OCI-LY3 (cell line): Measurements from ENCODE around the gene TRIM67.
"Not testable (repeated sequence)": the region's sequence is repeated elsewhere in the genome, so short reads cannot be mapped to it uniquely, and the experiment has no call there.

Source experiments
- H2AFZ ChIP-seq: fragments of 200-600, 300-600 bp; shearing (Covaris generic); 2 replicates; pipeline ENCODE4 v1.6.0; 2014; ENCODE audit warnings: antibody characterized with exemption, low read depth, low read length
- H3K27ac ChIP-seq: fragments of 200-600, 300-600 bp; sonication (generic); 2 replicates; pipeline ENCODE4 v1.5.1; 2014; ENCODE audit warnings: mild to moderate bottlenecking, low read length, moderate library complexity, mixed read lengths
- H3K27me3 ChIP-seq: fragments of 200-600, 300-600 bp; sonication (generic); 2 replicates; pipeline ENCODE4 v1.6.1; 2014; ENCODE audit warnings: low read depth, low read length, mixed read lengths
- H3K36me3 ChIP-seq: fragments of 200-600, 300-600 bp; sonication (generic); replicated peaks from 2 replicates; pipeline ENCODE3; 2014; ENCODE audit warnings: low read depth, low read length, mixed read lengths
- H3K4me1 ChIP-seq: fragments of 300-600, 200-600 bp; sonication (generic); 2 replicates; pipeline ENCODE4 v1.6.1; 2014; ENCODE audit warnings: low read length, mixed read lengths
- H3K4me2 ChIP-seq: fragments of 200-600, 300-600 bp; sonication (generic); 2 replicates; pipeline ENCODE4 v1.6.1; 2014; ENCODE audit warnings: low read length, mixed read lengths
- H3K4me3 ChIP-seq: fragments of 300-600, 200-600 bp; sonication (generic); 2 replicates; pipeline ENCODE4 v1.5.1; 2014; ENCODE audit warnings: antibody characterized with exemption, mild to moderate bottlenecking, low read length, moderate library complexity
- H3K79me2 ChIP-seq: fragments of 300-600, 200-600 bp; shearing (Covaris generic); 2 replicates; pipeline ENCODE4 v1.6.1; 2014; ENCODE audit warnings: mild to moderate bottlenecking, low read length, mixed read lengths
- H3K9ac ChIP-seq: fragments of 300-600, 200-600 bp; shearing (Covaris generic); 2 replicates; pipeline ENCODE4 v1.6.0; 2014; ENCODE audit warnings: mild to moderate bottlenecking, low read length, moderate library complexity
- H3K9me3 ChIP-seq: fragments of 200-600, 300-600 bp; shearing (Covaris generic); 2 replicates; pipeline ENCODE4 v1.6.1; 2014; ENCODE audit warnings: low read length, mixed read lengths; ENCODE audit not compliant: insufficient read depth
- H4K20me1 ChIP-seq: fragments of 200-600, 300-600 bp; sonication (generic); 2 replicates; pipeline ENCODE4 v1.6.1; 2016; ENCODE audit warnings: low read length, mixed read lengths; ENCODE audit not compliant: insufficient read depth
- EZH2phosphoT487 ChIP-seq: fragments of 200-600 bp; shearing (Covaris generic); IDR thresholded peaks from 2 replicates; pipeline ENCODE4 v1.6.1; 2018; ENCODE audit warnings: antibody characterized with exemption, mixed run types, low read depth
- TF ChIP-seq, protein P1 (sequence below): fragments of 200-600, 300-600 bp; sonication (generic); IDR thresholded peaks from 2 replicates; pipeline ENCODE4 v1.5.1; 2014; ENCODE audit warnings: antibody characterized with exemption, low read length, low read depth

TRIM67 gene

DNA sequence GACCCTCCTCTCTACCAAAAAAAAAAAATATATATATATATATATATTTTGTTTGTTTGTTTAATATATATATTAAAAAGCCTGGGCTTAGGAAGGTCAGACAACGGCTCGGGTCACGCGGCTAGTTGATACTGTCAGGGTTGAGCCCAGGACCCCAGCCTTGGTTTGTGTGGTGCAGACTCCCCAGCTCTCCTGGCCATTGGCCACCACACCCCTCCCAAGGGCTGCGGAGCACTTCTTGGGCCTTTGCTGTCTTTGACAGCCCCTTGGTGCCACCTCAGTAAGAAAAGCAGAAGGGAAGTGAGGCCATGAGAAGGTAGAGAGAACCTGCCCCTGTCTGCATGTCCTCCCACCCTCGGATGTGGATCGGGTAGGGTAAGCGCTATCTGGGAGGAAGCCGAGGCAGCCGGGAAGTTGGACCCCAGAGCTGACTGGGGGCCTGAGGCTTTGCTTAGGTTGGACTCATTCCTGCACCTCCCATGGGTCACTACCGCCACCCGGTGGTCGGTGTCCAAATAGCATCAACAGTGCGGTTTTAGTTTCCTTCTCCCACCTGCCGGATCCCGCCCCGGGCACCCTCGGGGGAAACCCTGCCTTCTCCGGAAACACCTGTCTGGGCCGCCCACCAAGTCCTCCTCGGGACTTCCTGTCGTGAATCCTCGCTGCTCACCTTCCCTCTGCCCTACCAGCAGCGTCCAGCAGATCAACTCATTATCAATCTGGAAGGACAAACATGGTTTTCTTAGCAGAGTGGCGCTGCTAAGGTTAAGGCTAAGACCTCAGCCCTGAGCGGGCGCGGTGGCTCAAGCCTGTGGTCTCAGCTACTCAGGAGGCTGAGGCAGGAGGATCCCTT, 49.4 kb downstream of the TRIM67 start:
- peaks cover 8% of the 10 kb centered on the region for H3K27me3 ChIP-seq
- H2AFZ ChIP-seq = peak overlapping the region; percentile 93
- H3K36me3 ChIP-seq = no peaks in the 10 kb centered on the region
- H4K20me1 ChIP-seq = no peaks in the 10 kb centered on the region
- H3K27ac ChIP-seq = no peak overlapping the region
- H3K4me3 ChIP-seq = peak overlapping the region; percentile 80
- TF ChIP-seq, protein P1, sequence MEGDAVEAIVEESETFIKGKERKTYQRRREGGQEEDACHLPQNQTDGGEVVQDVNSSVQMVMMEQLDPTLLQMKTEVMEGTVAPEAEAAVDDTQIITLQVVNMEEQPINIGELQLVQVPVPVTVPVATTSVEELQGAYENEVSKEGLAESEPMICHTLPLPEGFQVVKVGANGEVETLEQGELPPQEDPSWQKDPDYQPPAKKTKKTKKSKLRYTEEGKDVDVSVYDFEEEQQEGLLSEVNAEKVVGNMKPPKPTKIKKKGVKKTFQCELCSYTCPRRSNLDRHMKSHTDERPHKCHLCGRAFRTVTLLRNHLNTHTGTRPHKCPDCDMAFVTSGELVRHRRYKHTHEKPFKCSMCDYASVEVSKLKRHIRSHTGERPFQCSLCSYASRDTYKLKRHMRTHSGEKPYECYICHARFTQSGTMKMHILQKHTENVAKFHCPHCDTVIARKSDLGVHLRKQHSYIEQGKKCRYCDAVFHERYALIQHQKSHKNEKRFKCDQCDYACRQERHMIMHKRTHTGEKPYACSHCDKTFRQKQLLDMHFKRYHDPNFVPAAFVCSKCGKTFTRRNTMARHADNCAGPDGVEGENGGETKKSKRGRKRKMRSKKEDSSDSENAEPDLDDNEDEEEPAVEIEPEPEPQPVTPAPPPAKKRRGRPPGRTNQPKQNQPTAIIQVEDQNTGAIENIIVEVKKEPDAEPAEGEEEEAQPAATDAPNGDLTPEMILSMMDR = peak; percentile 94
- no peak for TF ChIP-seq EZH2phosphoT487
- H3K79me2 ChIP-seq = no peaks in the 10 kb centered on the region
- H3K9me3 ChIP-seq = no peaks in the 10 kb centered on the region
- peaks cover 22% of the 10 kb centered on the region for H3K4me1 ChIP-seq
- peak overlapping the region; percentile 61 for H3K9ac ChIP-seq
- peak overlapping the region; percentile 69 for H3K4me2 ChIP-seq

DNA sequence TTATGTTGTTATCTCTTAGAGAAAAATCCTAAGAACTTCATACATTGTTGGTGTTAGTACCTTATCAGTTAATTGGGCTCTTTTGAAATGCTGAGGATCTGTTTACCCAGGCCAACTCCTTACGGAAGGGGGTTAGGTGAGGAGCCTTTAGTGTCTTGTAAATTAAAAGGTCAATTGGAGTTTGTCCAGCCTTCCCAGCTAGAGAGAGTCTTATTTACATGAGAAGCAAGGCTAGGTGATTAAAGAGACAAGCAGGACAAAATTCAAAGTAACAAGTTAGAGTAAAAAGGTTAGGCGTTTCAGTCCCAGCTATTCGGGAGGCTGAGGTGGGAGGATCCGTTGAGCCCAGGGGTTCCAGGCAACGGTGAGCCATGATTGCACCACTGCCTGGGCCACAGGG, 50.4 kb downstream of the TRIM67 start:
- H3K9ac ChIP-seq, H3K27me3 ChIP-seq, H3K36me3 ChIP-seq, H3K4me2 ChIP-seq, H2AFZ ChIP-seq, H3K27ac ChIP-seq, H3K9me3 ChIP-seq, H3K79me2 ChIP-seq, H3K4me3 ChIP-seq, H4K20me1 ChIP-seq: not testable (repeated sequence)
- H3K4me1 ChIP-seq = peaks cover 23% of the 10 kb centered on the region

DNA sequence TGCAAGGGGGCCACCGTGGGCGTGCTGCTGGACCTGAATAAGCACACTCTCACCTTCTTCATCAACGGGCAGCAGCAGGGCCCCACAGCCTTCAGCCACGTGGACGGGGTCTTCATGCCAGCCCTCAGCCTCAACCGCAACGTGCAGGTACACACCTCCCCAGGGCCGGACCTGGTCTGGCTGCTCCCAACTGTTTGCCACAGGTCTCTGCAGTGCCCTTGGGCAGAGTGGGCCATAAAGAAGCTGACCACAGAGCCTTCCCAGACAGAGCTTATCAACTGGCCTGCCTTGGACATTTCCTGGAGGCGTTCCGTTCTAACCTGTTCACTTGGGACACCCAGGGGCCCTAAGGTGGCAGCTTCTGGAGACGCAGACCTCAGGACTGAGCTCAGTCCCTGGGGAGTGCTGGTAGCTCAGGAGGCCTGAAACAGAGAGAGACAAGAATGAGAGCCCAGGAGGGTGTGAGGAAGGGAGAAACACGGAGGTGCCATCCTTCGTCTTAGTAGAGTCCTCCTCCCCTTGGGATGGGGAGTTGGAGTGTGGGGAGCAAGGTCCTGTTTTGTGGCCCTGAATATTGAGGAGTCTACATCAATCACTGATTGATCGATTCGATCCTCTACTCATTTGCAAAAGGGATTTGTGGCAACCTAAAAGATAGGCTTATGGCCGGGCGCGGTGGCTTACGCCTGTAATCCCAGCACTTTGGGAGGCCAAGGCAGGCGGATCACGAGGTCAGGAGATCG, 52.1 kb downstream of the TRIM67 start:
- Histone ChIP-seq H3K4me2 (no peak overlapping the region), H2AFZ (no peak overlapping the region), H3K27ac (no peak overlapping the region), H3K79me2 (no peaks in the 10 kb centered on the region), H3K9ac (no peak overlapping the region), H4K20me1 (no peaks in the 10 kb centered on the region), H3K9me3 (no peaks in the 10 kb centered on the region), H3K27me3 (peaks cover 9% of the 10 kb centered on the region), H3K4me3 (no peak overlapping the region), H3K36me3 (no peaks in the 10 kb centered on the region), H3K4me1 (peaks cover 23% of the 10 kb centered on the region)
- TF ChIP-seq, protein P1 = no peak
- TF ChIP-seq EZH2phosphoT487 = no peak

GRCh38 chr1:231214918-231215680, 53.2 kb downstream of the TRIM67 start:
- H3K27me3 ChIP-seq = peaks cover 9% of the 10 kb centered on the region
- H2AFZ ChIP-seq = peak overlapping the region; percentile 55
- H3K4me2 ChIP-seq = peak overlapping the region; percentile 85
- H4K20me1 ChIP-seq = no peaks in the 10 kb centered on the region
- no peaks in the 10 kb centered on the region for H3K9me3 ChIP-seq
- H3K9ac ChIP-seq = no peak overlapping the region; the same call in 1 of the 2 replicates
- peak overlapping the region; percentile 58 for H3K4me3 ChIP-seq
- TF ChIP-seq, protein P1 = no peak
- no peak for TF ChIP-seq EZH2phosphoT487
- H3K27ac ChIP-seq = no peak overlapping the region
- H3K79me2 ChIP-seq = no peaks in the 10 kb centered on the region
- H3K4me1 ChIP-seq = peaks cover 23% of the 10 kb centered on the region
- H3K36me3 ChIP-seq = no peaks in the 10 kb centered on the region
